GM12875 (cell line): Measurements from ENCODE around the gene ASIC3.

Experiments used
- H3K4me3 ChIP-seq: one replicate; pipeline ENCODE4 v1.5.1; 2011; ENCODE audit warnings: low read depth, low read length, control low read depth
- CTCF ChIP-seq: IDR thresholded peaks from 2 replicates; pipeline ENCODE4 v1.5.1; 2011; ENCODE audit warnings: low read depth, mild to moderate bottlenecking, control low read depth, inconsistent platforms, low read length, moderate library complexity, borderline replicate concordance; ENCODE audit not compliant: insufficient read depth

Gene ASIC3

GRCh38 chr7:151091431-151091830 lies 43.1 kb downstream of the ASIC3 start:
- TF ChIP-seq CTCF: peak; percentile 79
- no peak overlapping the region for H3K4me3 ChIP-seq

- H3K4me3 ChIP-seq: no peak overlapping the region
- TF ChIP-seq CTCF: no peak
Observed at GRCh38 chr7:151091988-151092387, 43.7 kb downstream of the ASIC3 start.

GRCh38 chr7:151093748-151094147 lies 45.4 kb downstream of the ASIC3 start:
- TF ChIP-seq CTCF: no peak

GRCh38 chr7:151094675-151095074 lies 46.3 kb downstream of the ASIC3 start:
- H3K4me3 ChIP-seq: no peak overlapping the region
- TF ChIP-seq CTCF: no peak

More at GRCh38 chr7:151093748-151094147, 45.4 kb downstream of the ASIC3 start:
- H3K4me3 ChIP-seq: no peak overlapping the region

GRCh38 chr7:151095123-151095797 lies 46.9 kb downstream of the ASIC3 start:
- no peak for TF ChIP-seq CTCF
- H3K4me3 ChIP-seq: no peak overlapping the region

GRCh38 chr7:151095828-151096475 lies 47.6 kb downstream of the ASIC3 start:
- TF ChIP-seq CTCF: no peak
- H3K4me3 ChIP-seq: no peak overlapping the region
